ENCODE results near the gene TRAPPC8. TPM values are rescaled to one million over a fixed set of nuclear protein-coding genes. Genes with fewer than 3 reads are reported as not detected.

TRAPPC8 gene
- total RNA-seq, 4 donors from 2014 or later = 43.7 to 58.6 (median 48.3) TPM

DNA sequence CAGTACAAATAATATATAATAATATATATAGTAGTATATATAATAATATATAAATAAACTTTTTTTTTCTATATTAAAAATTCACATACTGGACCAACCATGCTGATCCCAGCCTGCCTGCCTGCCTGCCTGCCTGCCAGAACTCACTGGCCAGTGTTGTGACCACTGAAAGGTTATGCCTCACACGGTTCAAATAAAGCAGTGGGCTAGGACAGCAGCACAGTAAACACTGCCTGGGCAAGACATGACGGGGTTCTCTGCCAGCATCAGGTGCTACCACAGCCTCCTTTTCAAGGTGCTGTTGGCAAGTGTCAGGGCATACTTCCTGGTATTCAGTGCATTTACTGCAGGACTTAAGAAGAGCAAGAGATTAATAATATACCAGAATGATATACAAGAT, 67.6 kb downstream of the TRAPPC8 start:
- H3K4me1 ChIP-seq = peaks cover 0 to 5% (median 0%) of the 10 kb centered on the region in 4 donors
- H3K4me3 ChIP-seq = no peak overlapping the region
- H3K36me3 ChIP-seq = peaks cover 0 to 69% (median 0%) of the 10 kb centered on the region in 3 donors
- no peak for DNase-seq
- H3K27me3 ChIP-seq = no peaks in the 10 kb centered on the region
- no peaks in the 10 kb centered on the region for H3K9me3 ChIP-seq
- H3K27ac ChIP-seq = no peak overlapping the region
- no peak for TF ChIP-seq POLR2A (IDR thresholded peaks at IDR 0.05)
- TF ChIP-seq, protein P1, sequence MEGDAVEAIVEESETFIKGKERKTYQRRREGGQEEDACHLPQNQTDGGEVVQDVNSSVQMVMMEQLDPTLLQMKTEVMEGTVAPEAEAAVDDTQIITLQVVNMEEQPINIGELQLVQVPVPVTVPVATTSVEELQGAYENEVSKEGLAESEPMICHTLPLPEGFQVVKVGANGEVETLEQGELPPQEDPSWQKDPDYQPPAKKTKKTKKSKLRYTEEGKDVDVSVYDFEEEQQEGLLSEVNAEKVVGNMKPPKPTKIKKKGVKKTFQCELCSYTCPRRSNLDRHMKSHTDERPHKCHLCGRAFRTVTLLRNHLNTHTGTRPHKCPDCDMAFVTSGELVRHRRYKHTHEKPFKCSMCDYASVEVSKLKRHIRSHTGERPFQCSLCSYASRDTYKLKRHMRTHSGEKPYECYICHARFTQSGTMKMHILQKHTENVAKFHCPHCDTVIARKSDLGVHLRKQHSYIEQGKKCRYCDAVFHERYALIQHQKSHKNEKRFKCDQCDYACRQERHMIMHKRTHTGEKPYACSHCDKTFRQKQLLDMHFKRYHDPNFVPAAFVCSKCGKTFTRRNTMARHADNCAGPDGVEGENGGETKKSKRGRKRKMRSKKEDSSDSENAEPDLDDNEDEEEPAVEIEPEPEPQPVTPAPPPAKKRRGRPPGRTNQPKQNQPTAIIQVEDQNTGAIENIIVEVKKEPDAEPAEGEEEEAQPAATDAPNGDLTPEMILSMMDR (IDR thresholded peaks at IDR 0.05) = no peak

DNA sequence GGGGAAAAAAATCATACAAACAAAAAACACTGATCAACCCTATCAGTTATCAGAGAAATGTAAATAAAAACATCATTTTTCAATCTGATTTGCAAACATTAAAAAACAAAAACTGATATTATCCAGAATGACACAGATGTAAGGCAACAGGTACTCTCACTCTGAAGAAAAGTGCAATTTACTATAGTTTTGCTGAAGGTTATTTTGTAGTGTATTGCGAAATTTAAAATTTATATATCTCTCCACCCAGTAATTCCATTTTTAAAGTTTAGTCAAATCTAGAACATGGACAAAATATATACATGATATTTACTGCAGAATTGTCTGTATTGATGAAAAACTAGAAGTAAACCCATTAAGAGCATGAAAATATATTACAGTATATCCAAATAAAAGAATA, 79.8 kb downstream of the TRAPPC8 start:
- Histone ChIP-seq H3K27me3 (no peaks in the 10 kb centered on the region), H3K36me3 (peaks cover 0 to 81% (median 0%) of the 10 kb centered on the region in 3 donors), H3K9me3 (no peaks in the 10 kb centered on the region), H3K4me1 (no peaks in the 10 kb centered on the region), H3K4me3 (no peak overlapping the region), H3K27ac (no peak overlapping the region)
- TF ChIP-seq, protein P1 (IDR thresholded peaks at IDR 0.05) = no peak
- no peak for TF ChIP-seq POLR2A (IDR thresholded peaks at IDR 0.05)
- DNase-seq = no peak

DNA sequence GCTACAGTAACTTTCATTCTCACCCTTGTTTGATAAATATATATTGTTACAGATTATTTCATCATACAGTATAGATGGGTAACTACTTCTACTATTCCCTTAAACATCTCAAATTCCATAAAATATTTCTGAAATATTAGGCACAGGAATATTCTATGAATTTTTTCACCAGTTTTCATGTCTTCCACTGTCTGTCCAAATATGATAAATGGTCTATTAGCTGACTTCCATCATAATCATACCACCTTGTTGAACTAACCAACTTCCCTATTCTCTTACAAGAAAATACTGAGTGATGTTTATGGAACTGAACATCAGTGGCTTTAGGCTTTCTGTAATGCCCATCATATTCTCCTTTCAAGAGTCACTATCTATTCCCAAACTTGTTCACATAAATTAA, 82.4 kb downstream of the TRAPPC8 start:
- Histone ChIP-seq H3K9me3 (no peaks in the 10 kb centered on the region), H3K4me3 (no peak overlapping the region), H3K36me3 (peaks cover 0 to 81% (median 0%) of the 10 kb centered on the region in 3 donors), H3K27ac (no peak overlapping the region), H3K4me1 (no peaks in the 10 kb centered on the region), H3K27me3 (no peaks in the 10 kb centered on the region)
- no peak for DNase-seq
- TF ChIP-seq, protein P1 (IDR thresholded peaks at IDR 0.05) = no peak
- no peak for TF ChIP-seq POLR2A (IDR thresholded peaks at IDR 0.05)

DNA sequence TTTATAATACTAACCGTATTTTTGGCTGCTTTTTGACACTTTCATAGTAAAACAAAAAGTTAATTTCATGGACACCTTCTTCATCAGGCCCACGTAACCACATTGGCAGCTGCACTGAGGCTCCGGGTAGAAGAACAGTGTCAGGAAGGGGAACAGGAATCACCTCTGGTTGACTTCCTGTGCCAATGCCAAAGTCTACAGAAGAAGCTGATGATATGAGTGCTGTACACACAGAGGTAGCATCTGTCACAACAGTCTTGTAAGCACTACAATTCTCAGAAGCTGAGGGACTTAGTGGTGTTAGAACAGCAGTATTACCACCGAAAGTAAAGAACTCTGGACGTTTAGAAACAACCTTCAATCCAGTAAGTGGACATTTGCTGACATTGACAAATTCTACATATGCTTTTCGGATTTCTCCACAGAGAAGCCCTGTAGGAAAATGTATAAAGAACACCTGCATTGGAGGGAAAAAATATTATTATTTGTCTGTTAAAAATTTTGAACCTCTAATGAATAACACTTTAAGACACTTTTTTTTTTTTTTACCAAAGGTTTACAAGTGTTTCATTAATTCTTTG, 85.3 kb downstream of the TRAPPC8 start:
- Histone ChIP-seq H3K4me3 (no peak overlapping the region), H3K27me3 (no peaks in the 10 kb centered on the region), H3K36me3 (peaks cover 0 to 81% (median 0%) of the 10 kb centered on the region in 3 donors), H3K27ac (no peak overlapping the region), H3K4me1 (no peaks in the 10 kb centered on the region), H3K9me3 (no peaks in the 10 kb centered on the region)
- DNase-seq = no peak
- TF ChIP-seq, protein P1 (IDR thresholded peaks at IDR 0.05) = no peak
- no peak for TF ChIP-seq POLR2A (IDR thresholded peaks at IDR 0.05)

DNA sequence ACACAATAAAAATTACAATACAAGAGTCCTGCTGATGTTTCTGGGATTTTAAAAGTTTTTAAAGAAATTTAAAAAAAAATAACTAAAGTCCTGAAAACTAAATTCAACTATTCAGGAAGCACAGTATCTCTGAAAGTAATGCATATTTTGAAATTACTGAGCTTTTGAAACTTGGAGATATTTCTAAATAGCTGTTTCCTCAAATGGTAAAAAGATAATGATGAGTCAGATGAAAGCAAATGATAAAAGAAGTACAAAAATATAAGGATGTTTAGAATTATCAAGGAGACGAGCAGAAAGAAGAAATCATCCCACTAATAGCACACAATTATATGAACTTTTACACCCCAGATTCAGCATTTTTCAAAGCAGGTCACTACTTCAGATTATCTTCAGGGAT, 92.1 kb downstream of the TRAPPC8 start:
- Histone ChIP-seq H3K9me3 (no peaks in the 10 kb centered on the region), H3K27me3 (no peaks in the 10 kb centered on the region), H3K36me3 (peaks cover 0 to 85% (median 0%) of the 10 kb centered on the region in 3 donors)

More for the DNA sequence above, 92.1 kb downstream of the TRAPPC8 start:
- Histone ChIP-seq H3K4me1 (no peaks in the 10 kb centered on the region), H3K27ac (no peak overlapping the region), H3K4me3 (no peak overlapping the region)
- TF ChIP-seq, protein P1 (IDR thresholded peaks at IDR 0.05) = no peak
- TF ChIP-seq POLR2A (IDR thresholded peaks at IDR 0.05) = no peak
- DNase-seq = no peak

Data from Peyer's patch (tissue), 4 donors.